Ovary (tissue), 1 donor: Measurements from ENCODE around the gene GDF10.

Source experiments
- EP300 ChIP-seq: sonication (generic); formaldehyde crosslinking; IDR thresholded peaks from one replicate; pipeline ENCODE4 v1.6.1; 2017; ENCODE audit warnings: antibody characterized with exemption
- POLR2A ChIP-seq: fragments of 450-650 bp; IDR thresholded peaks from one replicate; pipeline ENCODE4 v1.6.1; 2017; ENCODE audit warnings: antibody characterized with exemption, mild to moderate bottlenecking, moderate library complexity

GRCh38 chr10:47282005-47282656, 17.9 kb upstream of the GDF10 start:
- no peak for TF ChIP-seq POLR2A
- no peak for TF ChIP-seq EP300
